Endodermal cell (in vitro differentiated cells): ENCODE results near the gene WDR35. TPM values are rescaled to one million over a fixed set of nuclear protein-coding genes. Genes with fewer than 3 reads are reported as not detected.

Experiments
- DNase-seq: peaks from one replicate; pipeline ENCODE4 v3.0.0-alpha.2; 2017
- H3K27ac ChIP-seq: 2 replicates; pipeline ENCODE4 v1.5.1; 2013; ENCODE audit warnings: mild to moderate bottlenecking, low read depth, low read length, moderate library complexity
- H3K27me3 ChIP-seq: 2 replicates; pipeline ENCODE4 v1.6.1; 2013; ENCODE audit warnings: mild to moderate bottlenecking, low read length, moderate library complexity; ENCODE audit not compliant: insufficient read depth, control insufficient read depth, poor library complexity, severe bottlenecking
- H3K36me3 ChIP-seq: 2 replicates; pipeline ENCODE4 v1.7.0; 2013; ENCODE audit warnings: mild to moderate bottlenecking, low read length, moderate library complexity; ENCODE audit not compliant: control insufficient read depth, insufficient read depth
- H3K4me1 ChIP-seq: one replicate; pipeline ENCODE4 v1.7.0; 2013; ENCODE audit warnings: low read length; ENCODE audit not compliant: control insufficient read depth, insufficient read depth
- H3K4me3 ChIP-seq: 2 replicates; pipeline ENCODE4 v1.5.1; 2013; ENCODE audit warnings: mild to moderate bottlenecking, low read length, moderate library complexity
- H3K9ac ChIP-seq: 2 replicates; pipeline ENCODE4 v1.6.1; 2013; ENCODE audit warnings: mild to moderate bottlenecking, low read length, moderate library complexity; ENCODE audit not compliant: poor library complexity, severe bottlenecking; ENCODE audit errors: extremely low read depth
- H3K9me3 ChIP-seq: 2 replicates; pipeline ENCODE4 v1.6.1; 2013; ENCODE audit warnings: mild to moderate bottlenecking, low read length, moderate library complexity; ENCODE audit not compliant: control insufficient read depth
- H3K27ac Mint-ChIP-seq: 2 replicates; pipeline ENCODE4 v1.8.0; 2020; ENCODE audit warnings: mixed read lengths
- H3K27me3 Mint-ChIP-seq: 2 replicates; pipeline ENCODE4 v1.8.0; 2021; ENCODE audit warnings: mild to moderate bottlenecking, mixed read lengths; ENCODE audit not compliant: insufficient read depth
- H3K36me3 Mint-ChIP-seq: 2 replicates; pipeline ENCODE4 v1.8.0; 2020; ENCODE audit warnings: low read depth, mixed read lengths
- H3K4me1 Mint-ChIP-seq: 2 replicates; pipeline ENCODE4 v1.8.0; 2020; ENCODE audit warnings: mixed read lengths
- H3K4me3 Mint-ChIP-seq: 2 replicates; pipeline ENCODE4 v1.8.0; 2020; ENCODE audit warnings: mild to moderate bottlenecking, moderate library complexity, mixed read lengths
- H3K9me3 Mint-ChIP-seq: 2 replicates; pipeline ENCODE4 v1.8.0; 2020; ENCODE audit warnings: mild to moderate bottlenecking, mixed read lengths
- CTCF ChIP-seq: fragments of 200-600 bp; sonication (generic); conservative IDR thresholded peaks from 2 replicates; pipeline ENCODE4 v1.5.0; 2021; ENCODE audit warnings: antibody characterized with exemption, mild to moderate bottlenecking
- WGBS, 2 experiments: methylation state at CpG; one replicate each; pipeline versions ENCODE4 v1.1.5 to v1.1.7; 2013; ENCODE audit warnings: missing lambda C conversion rate in 2 of 2, mixed read lengths in 1 of 2; ENCODE audit not compliant: insufficient coverage in 1 of 2, insufficient read length in 1 of 2; 5-methylcytosine and 5-hydroxymethylcytosine counted together
- total RNA-seq, 2 donors: library from RNA; stranded (reverse); fragmentation: NEBNext Ultra II Directional in 1 of 2; extraction: Animal tissue kit (Norgen Biotek cat#: 25700) in 1 of 2; gene quantifications; 2 replicates in 1 of 2; 3 replicates in 1 of 2; pipeline ENCODE4 v1.2.1, GENCODE V29; 2021

Gene WDR35
- total RNA-seq, 2 donors from 2014 or later: 11.3 to 13.5 TPM

- no peak overlapping the region for H3K27ac ChIP-seq
- peaks cover 73% of the 10 kb centered on the region for H3K36me3 Mint-ChIP-seq
- peaks cover 26% of the 10 kb centered on the region for H3K9me3 Mint-ChIP-seq
These were observed 35.3 kb upstream of the WDR35 start for GRCh38 chr2:20025065-20025786.

GRCh38 chr2:20023688-20024087, 33.8 kb upstream of the WDR35 start:
- Histone ChIP-seq H3K27ac (no peak overlapping the region), H3K9ac (no peak overlapping the region), H3K4me3 (no peak overlapping the region), H3K4me1 (no peaks in the 10 kb centered on the region), H3K27me3 (no peaks in the 10 kb centered on the region), H3K9me3 (peaks cover 30% of the 10 kb centered on the region), H3K36me3 (peaks cover 38% of the 10 kb centered on the region)
- H3K27ac Mint-ChIP-seq: no peak overlapping the region
- TF ChIP-seq CTCF: no peak
- DNase-seq: no peak
- H3K9me3 Mint-ChIP-seq: peaks cover 37% of the 10 kb centered on the region
- WGBS, 2 experiments: 89 to 97% methylated on average over 3 to 4 of the region's 4 CpGs
- peaks cover 59% of the 10 kb centered on the region for H3K36me3 Mint-ChIP-seq
- no peaks in the 10 kb centered on the region for H3K27me3 Mint-ChIP-seq
- H3K4me1 Mint-ChIP-seq: no peaks in the 10 kb centered on the region
- H3K4me3 Mint-ChIP-seq: no peak overlapping the region

More at GRCh38 chr2:20025065-20025786, 35.3 kb upstream of the WDR35 start:
- Mint-ChIP-seq H3K27me3 (no peaks in the 10 kb centered on the region), H3K4me3 (no peak overlapping the region), H3K4me1 (no peaks in the 10 kb centered on the region), H3K27ac (no peak overlapping the region)
- no peak for TF ChIP-seq CTCF
- Histone ChIP-seq H3K4me1 (no peaks in the 10 kb centered on the region), H3K9ac (no peak overlapping the region), H3K36me3 (peaks cover 54% of the 10 kb centered on the region), H3K9me3 (peaks cover 35% of the 10 kb centered on the region), H3K27me3 (no peaks in the 10 kb centered on the region), H3K4me3 (no peak overlapping the region)
- no peak for DNase-seq
- 100% methylated on average over 1 to 3 of the region's 3 CpGs for WGBS, 2 experiments

- TF ChIP-seq CTCF: no peak
- Histone ChIP-seq H3K4me1 (no peaks in the 10 kb centered on the region), H3K27me3 (no peaks in the 10 kb centered on the region), H3K36me3 (peaks cover 21% of the 10 kb centered on the region), H3K9ac (no peak overlapping the region), H3K4me3 (peak overlapping the region; percentile 40), H3K9me3 (peaks cover 30% of the 10 kb centered on the region), H3K27ac (no peak overlapping the region)
- H3K4me1 Mint-ChIP-seq: no peaks in the 10 kb centered on the region
- peaks cover 38% of the 10 kb centered on the region for H3K9me3 Mint-ChIP-seq
- 93 to 100% methylated on average over 1 to 3 of the region's 3 CpGs for WGBS, 2 experiments
- H3K36me3 Mint-ChIP-seq: peaks cover 42% of the 10 kb centered on the region
- H3K27me3 Mint-ChIP-seq: no peaks in the 10 kb centered on the region
- H3K4me3 Mint-ChIP-seq: no peak overlapping the region
- DNase-seq: no peak
- H3K27ac Mint-ChIP-seq: no peak overlapping the region
These were observed 31.6 kb upstream of the WDR35 start for GRCh38 chr2:20021405-20022009.
